Spleen (tissue), 7 donors: Measurements from ENCODE around the gene APOL3.
"Not testable (repeated sequence)": the region's sequence is repeated elsewhere in the genome, so short reads cannot be mapped to it uniquely, and the experiment has no call there.

Experiments used
- POLR2A ChIP-seq, 3 donors: fragments of 450-650 bp; IDR thresholded peaks; one replicate each; pipeline ENCODE4 v1.5.1; 2017; ENCODE audit warnings: antibody characterized with exemption in 3 of 3, mild to moderate bottlenecking in 1 of 3
- TF ChIP-seq, protein P1 (sequence below), 11 experiments: fragments of 200-600 bp in 7 of 11; fragments of 450-650 bp in 4 of 11; sonication (generic) in 4 of 11; IDR thresholded peaks in 8 of 11; conservative IDR thresholded peaks in 3 of 11; 1 replicate in 7 of 11; 2 replicates in 4 of 11; pipeline versions ENCODE4 v1.4.0 to v1.8.0; 2016 to 2021; ENCODE audit warnings: antibody characterized with exemption in 11 of 11, inconsistent platforms in 4 of 11, mild to moderate bottlenecking in 1 of 11
- donor health status: DM: no; HTN: no; CAD: no; lungs with moderate emphysema.
- donor health status: DM: no; HTN: no; CAD: no.
- donor health status: DM: no; HTN: no; CAD: no.

DNA sequence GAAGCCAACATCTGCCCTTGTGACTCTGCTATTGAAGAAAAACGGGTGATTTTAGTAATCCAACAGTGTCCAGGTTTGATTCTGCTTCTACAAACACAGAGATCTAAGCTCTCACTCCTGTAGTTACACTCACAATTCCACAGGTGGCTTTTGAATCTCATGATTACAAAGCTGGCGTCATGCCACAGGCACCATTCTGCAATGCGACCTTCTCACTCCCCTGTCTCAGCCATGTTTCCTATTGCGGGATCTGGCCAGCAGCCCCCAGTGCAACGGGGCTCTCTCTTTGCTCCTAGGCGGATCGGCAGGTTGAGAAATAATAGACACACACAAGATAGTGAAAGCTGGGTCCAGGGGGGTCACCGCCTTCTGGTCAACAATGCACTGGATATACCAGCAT is 42.4 kb upstream of the APOL3 start:
- TF ChIP-seq POLR2A (IDR thresholded peaks at IDR 0.05): not testable (repeated sequence)
- TF ChIP-seq, protein P1, sequence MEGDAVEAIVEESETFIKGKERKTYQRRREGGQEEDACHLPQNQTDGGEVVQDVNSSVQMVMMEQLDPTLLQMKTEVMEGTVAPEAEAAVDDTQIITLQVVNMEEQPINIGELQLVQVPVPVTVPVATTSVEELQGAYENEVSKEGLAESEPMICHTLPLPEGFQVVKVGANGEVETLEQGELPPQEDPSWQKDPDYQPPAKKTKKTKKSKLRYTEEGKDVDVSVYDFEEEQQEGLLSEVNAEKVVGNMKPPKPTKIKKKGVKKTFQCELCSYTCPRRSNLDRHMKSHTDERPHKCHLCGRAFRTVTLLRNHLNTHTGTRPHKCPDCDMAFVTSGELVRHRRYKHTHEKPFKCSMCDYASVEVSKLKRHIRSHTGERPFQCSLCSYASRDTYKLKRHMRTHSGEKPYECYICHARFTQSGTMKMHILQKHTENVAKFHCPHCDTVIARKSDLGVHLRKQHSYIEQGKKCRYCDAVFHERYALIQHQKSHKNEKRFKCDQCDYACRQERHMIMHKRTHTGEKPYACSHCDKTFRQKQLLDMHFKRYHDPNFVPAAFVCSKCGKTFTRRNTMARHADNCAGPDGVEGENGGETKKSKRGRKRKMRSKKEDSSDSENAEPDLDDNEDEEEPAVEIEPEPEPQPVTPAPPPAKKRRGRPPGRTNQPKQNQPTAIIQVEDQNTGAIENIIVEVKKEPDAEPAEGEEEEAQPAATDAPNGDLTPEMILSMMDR (IDR thresholded peaks at IDR 0.05 in 8 of 11, conservative IDR thresholded peaks at IDR 0.05 in 3 of 11): not testable (repeated sequence)
